Activated gamma-delta T cell treated with Interleukin-2 at 50 U/mL for 16 hours (primary cell): ENCODE data around the gene ELL3.
"Not testable (repeated sequence)": the region's sequence is repeated elsewhere in the genome, so short reads cannot be mapped to it uniquely, and the experiment has no call there.

Source experiments
- DNase-seq: peaks from one replicate; pipeline ENCODE4 v3.0.0-alpha.2; 2020

ELL3 gene

DNA sequence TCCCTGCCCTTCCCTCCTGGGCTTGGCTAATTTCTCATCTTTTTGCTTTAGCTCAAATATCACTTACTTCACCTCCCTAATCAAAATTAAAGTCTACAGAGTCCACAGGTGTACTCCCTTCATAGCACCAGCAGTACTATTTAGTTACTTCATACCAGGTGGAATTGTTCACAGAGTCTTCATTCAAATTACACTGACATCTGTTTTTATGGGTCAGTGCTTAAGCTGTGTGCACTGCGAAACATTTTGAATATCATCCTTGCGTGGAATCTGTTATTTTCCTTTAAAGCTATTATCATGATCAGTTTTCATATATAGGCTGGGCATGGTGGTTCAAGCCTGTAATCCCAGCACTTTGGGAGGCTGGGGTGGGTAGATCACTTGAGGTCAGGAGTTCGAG is 12.6 kb upstream of the ELL3 start:
- no peak for DNase-seq

DNA sequence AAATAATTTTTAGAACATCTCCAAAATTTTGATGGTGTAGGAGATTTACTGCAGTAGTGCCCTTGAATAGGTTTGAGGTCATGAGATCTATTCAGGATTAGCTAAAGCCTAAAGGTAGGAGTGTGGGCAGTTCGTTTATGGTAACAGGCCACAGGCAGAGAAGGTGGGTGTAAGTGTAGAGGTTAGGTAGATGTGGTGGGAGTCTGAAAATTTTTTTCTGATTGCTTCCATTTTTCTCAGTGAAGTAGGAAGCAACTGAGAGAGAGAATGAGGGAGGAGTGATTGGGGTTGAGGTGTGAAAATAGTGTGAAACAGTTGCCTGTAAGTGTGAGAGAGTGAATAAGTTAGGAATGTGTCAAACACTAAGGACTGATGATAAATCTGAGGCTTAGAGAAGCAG is 2.2 kb upstream of the ELL3 start:
- no peak for DNase-seq

DNA sequence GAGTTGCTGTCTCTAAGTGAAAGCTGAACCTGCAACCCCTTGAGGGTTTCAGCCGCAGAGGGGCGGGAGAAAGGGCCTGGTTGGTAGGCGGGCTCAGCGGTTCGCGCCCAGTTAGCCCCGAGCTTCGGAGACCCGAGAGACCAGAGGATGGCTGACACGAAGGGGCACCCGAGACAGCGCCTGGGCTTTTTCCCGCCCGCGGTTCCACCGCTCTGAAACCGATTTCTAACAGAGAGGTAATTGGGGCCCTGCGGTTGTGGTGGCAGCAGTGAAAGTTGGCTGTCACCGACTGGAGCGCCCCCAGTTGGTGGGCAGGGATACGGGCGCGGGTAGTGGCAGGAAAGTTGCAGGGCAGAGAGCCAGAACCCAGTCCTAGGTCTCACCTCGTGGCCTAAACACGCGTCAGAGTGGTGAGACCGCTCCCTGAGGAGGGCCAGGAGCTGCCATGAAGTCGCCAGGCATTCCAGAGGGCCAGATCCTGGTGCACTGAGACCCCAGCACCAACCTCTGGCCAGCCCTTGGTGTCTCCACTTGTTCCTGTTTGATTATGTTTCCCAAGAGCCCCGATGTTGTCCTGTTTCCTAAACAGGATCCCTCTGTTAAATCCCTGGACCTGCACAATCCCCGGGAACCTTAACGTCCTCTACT is 625 bp upstream of the ELL3 start:
- DNase-seq, result peak; percentile 78

DNA sequence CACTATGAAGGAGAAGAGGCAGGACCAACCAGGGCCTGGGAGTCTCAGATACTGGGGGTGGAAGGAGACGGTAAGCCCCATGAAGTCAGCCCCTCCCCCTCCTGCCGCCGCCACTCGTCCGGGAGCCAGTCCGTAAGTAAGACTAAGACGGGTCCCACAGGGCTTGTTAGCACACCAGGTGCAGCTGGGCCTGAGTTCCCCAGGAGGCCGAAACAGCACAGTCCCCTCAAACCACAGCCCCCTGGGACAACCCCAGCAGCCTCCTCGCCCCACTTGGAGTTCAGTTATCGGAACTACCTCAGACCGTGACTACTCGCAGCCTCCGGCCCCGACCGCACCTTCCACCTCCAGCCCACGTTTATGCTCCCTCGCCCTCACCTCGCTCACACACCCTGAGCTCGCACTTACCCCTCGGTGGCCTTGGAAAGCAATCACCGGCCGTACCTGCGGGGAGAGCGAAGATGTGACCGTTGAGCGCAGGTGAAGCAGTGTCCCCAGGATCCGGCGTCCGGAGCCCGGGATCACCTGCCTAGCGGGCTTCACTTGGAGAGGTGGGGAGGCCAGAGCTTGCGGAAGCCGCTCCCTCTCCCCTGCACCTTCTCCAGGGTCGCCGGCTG is 557 bp downstream of the ELL3 start:
- no peak for DNase-seq

DNA sequence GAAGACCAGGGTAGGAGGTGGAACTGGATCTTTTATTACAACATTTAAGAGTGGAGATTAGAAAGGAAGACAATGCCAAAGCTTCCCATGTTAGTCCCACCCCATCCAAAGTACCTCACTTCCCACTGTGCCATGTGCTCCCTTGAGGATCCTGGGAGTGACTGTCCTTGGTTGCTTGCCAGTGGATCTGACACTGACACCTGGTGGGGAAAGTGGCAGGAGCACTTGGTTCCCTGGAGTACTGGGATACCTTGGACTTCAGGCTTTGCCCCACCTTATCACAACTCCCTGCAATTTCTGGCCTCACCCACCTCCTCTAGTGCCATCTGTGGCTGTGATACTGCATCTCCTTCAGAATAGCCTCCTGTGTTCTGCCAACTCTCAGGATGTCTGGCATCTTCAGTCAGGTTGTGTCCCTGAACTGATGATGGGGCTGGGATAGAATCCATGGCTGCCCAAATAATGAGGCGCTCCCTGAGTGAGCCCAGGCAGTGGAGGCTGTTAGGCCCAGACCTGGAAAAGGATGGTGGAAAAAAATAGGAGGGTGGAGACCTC is 1.3 kb downstream of the ELL3 start:
- no peak for DNase-seq

DNA sequence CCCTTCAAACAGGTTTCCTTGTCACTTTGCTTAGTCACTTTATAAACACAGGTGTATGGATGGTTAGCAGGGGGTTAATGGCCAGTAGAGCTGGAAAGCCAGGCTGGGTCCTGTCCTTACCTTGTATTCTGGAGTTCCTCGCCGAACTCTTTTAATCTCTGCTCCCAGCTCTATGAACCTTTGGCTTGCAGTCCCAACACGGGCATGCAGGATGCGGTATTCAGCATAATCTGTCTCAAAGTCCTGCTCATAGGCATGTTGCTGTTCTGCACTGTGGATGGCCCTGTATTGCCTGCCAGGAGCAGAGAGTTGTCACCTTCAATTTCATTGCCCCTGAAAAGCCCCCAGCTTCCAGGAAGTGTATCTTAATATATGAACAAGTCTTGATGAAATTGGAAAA is 2.7 kb downstream of the ELL3 start:
- DNase-seq, result no peak

DNA sequence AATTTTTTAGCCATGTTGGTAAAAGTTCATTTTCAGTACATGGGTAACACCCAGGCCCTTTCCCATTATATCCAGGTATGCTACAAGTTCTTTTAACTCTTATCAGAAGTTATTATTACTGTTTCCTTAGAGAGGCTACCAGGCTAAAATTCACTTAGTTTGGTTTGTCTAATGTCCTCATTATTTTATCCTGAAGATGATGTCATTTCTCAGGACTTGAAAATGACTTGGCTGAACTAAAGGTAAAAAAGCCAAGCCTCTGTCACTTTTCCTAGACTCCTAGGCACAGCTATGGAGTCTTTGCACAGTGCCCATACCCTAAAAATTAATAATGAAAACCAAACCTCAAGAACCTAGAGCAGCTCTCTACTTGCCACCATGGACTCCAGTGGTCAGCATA is 4.1 kb downstream of the ELL3 start:
- DNase-seq, result no peak

DNA sequence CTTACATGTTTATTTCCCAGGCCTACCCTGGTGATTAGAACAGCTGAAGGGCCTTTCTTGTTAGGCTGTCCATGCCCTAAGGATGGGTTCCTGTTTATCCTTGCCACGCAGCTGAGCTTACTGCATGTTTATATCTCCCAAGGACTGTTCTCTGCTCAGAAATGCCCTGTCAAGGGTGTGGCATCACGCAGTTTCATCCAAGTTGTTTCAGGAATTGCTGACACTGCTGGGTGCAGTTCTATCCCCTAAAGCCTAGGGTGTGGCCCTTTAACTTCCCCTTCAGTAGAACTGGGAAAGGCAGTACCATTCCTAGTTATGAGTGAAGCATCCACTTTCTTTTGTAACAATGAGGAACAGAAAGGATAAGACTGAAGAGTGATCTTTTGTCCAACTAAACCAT is 5.0 kb downstream of the ELL3 start:
- no peak for DNase-seq

DNA sequence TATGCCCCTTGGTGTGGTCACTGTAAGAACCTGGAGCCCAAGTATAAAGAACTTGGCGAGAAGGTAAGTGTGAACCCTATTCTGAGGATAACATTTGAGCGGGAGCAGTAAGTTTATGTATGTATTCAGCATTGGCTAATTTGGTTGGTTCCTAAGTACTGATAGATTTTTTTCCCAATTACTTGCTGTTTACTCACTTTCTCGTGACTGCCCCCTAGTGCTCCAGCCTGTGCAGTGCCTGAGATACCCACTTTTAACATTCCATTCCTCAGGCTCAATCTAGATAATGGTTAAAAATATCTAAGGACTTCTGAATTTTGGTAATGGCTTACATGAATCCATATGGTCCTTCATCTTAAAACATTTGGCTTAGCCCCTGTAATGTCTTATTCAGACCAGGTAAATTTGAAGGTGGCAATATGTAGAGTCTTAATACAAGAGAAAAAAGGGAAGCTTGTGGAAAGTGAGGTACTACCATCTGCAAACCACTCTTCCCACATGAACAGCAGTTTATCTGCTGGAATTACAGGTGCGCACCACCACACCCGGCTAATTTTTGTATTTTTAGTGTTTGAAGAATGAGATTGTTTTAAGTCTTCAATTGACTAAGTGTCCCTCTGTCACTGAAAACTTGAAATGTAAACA is 7.1 kb downstream of the ELL3 start:
- DNase-seq, result peak; percentile 53

DNA sequence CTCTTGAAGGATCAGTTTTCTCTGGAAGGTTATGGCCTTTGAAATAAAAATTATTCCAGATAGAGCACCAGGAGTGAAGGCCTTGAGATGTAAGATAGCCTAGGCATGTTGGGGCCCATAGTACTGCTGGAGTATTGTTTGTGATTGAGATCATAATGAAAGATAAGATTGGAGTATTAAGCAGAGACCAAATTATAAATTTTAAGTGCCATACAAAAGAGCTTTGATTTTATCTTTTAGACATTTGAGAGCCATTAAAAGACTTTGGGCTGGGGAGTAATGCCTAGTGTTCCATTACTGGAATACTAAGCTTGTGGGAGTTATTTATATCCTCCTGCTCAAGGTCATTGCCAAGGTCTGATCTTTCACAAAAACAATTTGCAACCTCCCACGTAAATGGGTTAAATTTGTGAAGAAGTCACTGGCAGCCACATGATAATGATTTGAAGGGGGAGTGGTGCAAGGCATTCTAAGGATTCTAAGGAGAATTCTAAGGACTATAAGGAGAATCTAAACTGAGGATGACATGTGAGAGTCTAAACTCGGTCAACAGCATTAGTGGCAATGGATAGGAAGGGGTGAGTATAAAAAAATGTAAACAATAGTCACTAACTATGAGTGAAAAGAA is 12.8 kb downstream of the ELL3 start:
- DNase-seq, result no peak

DNA sequence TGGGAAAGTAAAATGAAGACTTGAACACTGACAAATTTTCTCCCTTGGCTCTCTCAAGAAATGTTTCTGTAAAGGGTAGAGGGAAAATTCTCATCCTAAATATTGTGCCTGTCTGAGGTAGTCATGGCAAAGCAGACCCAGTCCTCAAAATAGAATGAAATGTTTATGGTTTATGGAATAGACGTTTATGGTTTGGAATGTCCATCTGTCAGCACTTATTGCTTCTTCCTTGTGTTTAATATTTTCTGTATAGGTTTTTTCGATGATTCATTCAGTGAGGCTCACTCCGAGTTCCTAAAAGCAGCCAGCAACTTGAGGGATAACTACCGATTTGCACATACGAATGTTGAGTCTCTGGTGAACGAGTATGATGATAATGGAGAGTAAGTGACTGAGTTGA is 13.9 kb downstream of the ELL3 start:
- DNase-seq, result no peak

DNA sequence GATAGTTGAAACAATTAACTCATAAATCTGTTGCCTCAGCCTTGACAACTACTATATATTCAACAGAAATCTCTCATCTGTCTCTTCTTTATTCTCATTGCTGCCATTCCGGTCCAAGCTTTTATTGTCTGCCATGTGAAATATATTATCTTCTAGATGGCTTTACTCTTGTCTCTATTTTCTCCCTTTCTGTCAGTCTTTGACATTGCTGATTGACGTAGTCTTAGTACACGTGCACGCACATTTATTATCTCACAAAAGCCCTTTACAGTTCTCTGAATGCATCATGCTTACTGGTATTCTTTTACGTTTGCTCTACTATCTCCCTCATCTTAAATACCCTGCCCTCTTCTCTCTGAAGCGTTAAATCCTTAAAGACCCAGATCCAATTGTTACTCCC is 24.9 kb downstream of the ELL3 start:
- no peak for DNase-seq

DNA sequence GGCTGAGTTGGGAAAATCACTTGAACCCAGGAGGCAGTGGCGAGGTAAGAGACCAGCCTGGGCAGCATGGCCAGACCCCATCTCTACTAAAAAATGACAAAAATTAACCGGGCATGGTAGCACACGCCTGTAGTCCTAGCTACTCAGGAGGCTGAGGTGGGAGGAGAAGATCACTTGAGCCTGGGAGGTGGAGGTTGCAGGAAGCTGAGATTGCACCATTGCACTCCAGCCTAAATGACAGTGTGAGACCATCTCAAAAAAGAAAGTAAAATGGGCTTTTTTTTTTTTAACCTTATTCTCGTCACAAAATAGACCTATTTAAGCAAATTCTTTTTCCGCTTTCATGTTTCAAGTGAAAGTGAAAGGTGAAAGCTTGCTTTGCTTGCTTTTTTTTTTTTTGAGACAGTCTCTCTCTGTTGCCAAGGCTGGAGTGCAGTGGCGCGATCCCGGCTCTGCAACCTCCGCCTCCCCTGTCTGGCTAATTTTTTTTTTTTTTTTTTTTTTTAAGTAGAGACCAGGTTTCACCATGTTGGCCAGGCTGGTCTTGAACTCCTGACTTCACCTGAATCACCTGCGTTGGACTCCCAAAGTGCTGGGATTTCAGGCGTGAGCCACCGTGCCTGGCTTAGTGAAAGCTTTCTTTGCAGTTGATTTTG is 26.9 kb downstream of the ELL3 start:
- DNase-seq, result peak; percentile 25

DNA sequence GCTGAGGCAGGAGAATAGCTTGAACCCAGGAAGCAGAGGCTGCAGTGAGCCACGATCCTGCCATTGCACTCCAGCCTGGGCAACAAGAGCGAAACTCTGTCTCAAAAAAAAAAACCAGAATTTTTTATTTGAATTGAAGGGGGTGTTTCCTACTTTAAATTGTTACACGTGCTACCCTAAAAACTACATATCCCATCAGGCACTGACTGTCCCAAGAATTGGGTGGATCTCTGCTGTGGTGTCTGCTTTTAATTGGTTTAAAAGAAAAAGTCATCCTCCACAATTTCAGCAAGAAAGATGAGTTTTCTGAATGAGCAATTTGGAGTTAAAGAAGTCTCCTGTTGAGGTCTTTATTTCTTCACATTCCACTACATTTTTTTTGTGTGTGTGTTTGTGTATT is 28.4 kb downstream of the ELL3 start:
- no peak for DNase-seq

DNA sequence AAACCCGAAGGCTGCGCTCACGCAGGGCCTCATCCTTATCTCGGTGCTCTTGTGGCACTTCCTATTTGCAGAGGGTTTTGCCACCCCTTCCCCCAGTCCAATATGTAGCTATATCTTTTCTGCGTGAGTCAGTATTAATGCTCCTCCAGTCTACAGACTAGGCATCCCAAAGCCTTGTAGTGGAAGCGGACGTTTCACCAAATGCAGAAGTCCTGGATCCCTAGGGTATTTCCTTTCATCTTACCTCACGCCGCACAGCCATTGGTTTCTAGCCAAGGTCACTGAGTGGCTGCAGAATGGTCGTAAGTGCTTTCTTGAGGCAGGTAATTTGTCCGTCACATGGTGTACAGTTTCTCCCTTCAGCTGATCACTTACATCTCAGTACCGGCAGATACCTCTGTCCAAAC is 29.9 kb downstream of the ELL3 start:
- not testable (repeated sequence) for DNase-seq

DNA sequence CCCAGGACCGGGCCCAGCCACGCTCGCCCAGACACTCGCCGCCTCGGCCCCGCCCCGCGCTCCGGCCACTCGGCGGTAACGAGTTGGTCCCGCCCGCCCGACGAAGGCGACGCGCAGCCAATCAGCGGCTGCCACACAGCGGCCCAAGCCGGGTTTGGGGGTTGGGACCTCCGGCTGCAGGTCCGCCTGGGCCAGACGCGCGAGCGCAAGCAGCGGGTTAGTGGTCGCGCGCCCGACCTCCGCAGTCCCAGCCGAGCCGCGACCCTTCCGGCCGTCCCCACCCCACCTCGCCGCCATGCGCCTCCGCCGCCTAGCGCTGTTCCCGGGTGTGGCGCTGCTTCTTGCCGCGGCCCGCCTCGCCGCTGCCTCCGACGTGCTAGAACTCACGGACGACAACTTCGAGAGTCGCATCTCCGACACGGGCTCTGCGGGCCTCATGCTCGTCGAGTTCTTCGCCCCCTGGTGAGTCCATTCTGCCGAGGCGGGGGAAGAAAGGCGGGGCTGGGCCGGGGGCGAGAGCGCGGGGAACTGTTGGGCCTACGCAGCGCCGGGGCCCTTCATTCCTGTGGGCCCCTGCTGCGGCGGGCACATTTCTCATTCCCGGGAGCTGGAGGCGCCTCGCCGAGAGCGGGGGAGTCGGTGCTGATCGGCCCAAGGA is 30.4 kb downstream of the ELL3 start, which contains the start of gene PDIA3:
Gene PDIA3, plus strand, starts transcription at position 194 of the 658 bp plus-strand sequence. Its CDS starts 102 bp downstream, at position 296.
- peak; percentile 84 for DNase-seq

DNA sequence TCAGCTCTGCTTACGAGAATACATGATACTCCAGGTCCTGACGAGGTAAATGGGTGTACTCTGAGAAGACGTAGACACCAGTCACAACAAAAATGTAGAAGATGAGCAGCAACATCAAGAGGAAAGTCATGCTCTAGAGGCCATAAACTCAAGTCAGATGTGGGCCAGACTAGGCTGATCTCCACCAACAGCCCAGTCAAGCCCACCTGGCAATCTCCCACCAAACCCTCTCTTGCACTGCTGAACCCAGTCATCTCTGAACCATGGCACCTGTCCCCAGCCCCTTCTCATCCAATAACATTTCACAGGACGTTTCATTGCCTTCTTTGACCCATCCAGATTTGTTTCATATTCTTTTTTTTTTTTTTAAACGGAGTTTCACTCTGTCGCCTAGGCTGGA is 41.4 kb downstream of the ELL3 start:
- DNase-seq, result no peak

DNA sequence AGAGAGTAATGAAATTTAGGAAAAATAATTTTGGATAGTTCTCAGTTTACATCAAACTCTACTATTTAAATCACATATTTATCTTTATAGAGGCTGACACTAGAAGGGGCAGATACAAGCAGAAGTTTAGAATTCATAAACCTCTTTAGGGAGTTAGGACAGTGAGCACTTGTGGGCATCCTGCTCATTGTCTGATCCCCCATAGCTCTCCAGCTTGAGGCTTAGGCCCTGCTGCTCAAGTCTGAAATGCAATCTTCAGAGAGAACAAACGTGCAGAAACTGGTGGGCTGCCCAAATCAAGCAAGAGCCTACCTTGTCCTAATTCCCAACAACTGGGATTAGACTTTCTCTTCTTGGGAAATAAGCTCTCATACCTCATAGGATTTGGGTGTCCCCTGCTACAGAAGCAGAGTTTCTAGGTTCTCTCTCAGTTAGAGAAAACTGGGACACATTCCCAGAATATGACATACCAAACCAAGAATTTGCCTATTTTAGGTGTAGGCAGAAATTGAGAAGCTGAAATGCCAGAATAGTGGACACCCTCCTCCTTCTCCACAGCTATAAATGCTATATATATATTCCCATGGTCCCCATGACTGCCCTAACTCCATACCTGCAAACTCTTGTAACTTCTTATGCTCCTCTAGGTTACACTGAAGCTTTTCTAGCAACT is 48.6 kb downstream of the ELL3 start:
- DNase-seq, result not testable (repeated sequence)

DNA sequence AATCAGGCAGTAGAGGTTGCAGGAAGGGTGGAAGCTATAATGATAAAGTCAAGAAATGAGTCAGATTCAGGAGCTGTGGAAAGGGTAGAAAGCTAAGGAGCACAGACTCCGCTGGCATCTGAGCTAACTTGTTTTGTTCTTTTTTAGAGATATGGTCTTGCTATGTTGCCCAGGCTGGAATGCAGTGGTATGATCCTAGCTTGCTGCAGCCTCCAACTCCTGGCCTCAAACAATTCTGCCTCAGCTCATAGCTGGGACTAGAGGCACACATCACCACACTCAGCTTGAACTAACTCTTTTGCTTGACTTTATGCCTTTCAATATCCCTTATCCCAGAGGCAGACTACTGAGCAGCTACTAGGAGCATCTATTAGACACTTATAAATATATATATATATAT is 50.5 kb downstream of the ELL3 start:
- DNase-seq, result not testable (repeated sequence)

DNA sequence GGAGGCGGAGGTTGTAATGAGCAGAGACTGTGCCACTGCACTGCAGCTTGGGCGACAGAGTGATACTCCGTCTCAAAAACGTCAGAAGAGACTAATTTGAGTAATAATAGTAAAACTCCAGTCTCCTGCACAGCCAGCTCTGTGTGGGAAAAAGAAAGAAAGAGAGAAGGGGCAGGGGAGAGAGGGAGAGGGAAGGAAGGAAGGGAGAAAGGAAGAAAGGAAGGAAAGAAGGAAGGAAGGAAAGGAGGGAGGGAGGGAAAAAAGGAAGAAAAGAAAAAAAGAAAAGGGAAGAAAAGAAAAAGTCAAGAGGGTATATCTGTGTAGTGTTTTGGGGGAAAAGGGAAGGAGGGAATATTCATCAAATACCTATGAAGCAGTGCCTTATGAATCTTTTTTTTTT is 53.6 kb downstream of the ELL3 start:
- no peak for DNase-seq
